HG03108 (cell line): ENCODE measurements around the gene PNRC2.
"Not testable (repeated sequence)": the region's sequence is repeated elsewhere in the genome, so short reads cannot be mapped to it uniquely, and the experiment has no call there.

Experiments used
- ATAC-seq: cut with Tn5 transposase; IDR thresholded peaks from one replicate; pipeline ENCODE4 v1.9.1; 2021; ENCODE audit warnings: moderate library complexity; ENCODE audit not compliant: unreplicated experiment

PNRC2 gene

GRCh38 chr1:23987038-23987437, 27.4 kb downstream of the PNRC2 start:
- not testable (repeated sequence) for ATAC-seq

- ATAC-seq = no peak
Measured at GRCh38 chr1:23989263-23989662, 29.6 kb downstream of the PNRC2 start.

GRCh38 chr1:23992011-23992410, 32.4 kb downstream of the PNRC2 start:
- ATAC-seq = not testable (repeated sequence)

GRCh38 chr1:23995431-23995837, 35.8 kb downstream of the PNRC2 start:
- ATAC-seq = no peak

- ATAC-seq = no peak
Measured at GRCh38 chr1:23996700-23997229, 37.1 kb downstream of the PNRC2 start.

GRCh38 chr1:23997812-23998211, 38.2 kb downstream of the PNRC2 start:
- ATAC-seq = no peak

- ATAC-seq = no peak
Measured at GRCh38 chr1:23999156-23999671, 39.6 kb downstream of the PNRC2 start.

GRCh38 chr1:24002695-24003094, 43.1 kb downstream of the PNRC2 start:
- ATAC-seq = no peak

- no peak for ATAC-seq
Measured at GRCh38 chr1:24003331-24003972, 43.8 kb downstream of the PNRC2 start.

- no peak for ATAC-seq
Measured at GRCh38 chr1:24004132-24004531, 44.5 kb downstream of the PNRC2 start.

GRCh38 chr1:24005163-24005562, 45.5 kb downstream of the PNRC2 start:
- ATAC-seq = no peak

GRCh38 chr1:24007079-24007478, 47.5 kb downstream of the PNRC2 start:
- ATAC-seq = no peak

GRCh38 chr1:24008574-24009184, 49.1 kb downstream of the PNRC2 start:
- ATAC-seq = not testable (repeated sequence)

GRCh38 chr1:24009406-24009805, 49.8 kb downstream of the PNRC2 start:
- ATAC-seq = no peak

GRCh38 chr1:24010650-24011049, 51.0 kb downstream of the PNRC2 start:
- no peak for ATAC-seq

GRCh38 chr1:24012878-24013277, 53.2 kb downstream of the PNRC2 start:
- ATAC-seq = not testable (repeated sequence)
